HG03442 (cell line): ENCODE results near the gene MEGF8.
"Not testable (repeated sequence)": the region's sequence is repeated elsewhere in the genome, so short reads cannot be mapped to it uniquely, and the experiment has no call there.

Experiments used
- ATAC-seq: cut with Tn5 transposase; IDR thresholded peaks from one replicate; pipeline ENCODE4 v1.9.1; 2021; ENCODE audit warnings: mild to moderate bottlenecking, moderate library complexity; ENCODE audit not compliant: unreplicated experiment

The MEGF8 gene

GRCh38 chr19:42328854-42329253, 3.4 kb downstream of the MEGF8 start:
- no peak for ATAC-seq

- no peak for ATAC-seq
Observed at GRCh38 chr19:42330241-42330711, 4.8 kb downstream of the MEGF8 start.

- not testable (repeated sequence) for ATAC-seq
Observed at GRCh38 chr19:42331333-42331732, 5.9 kb downstream of the MEGF8 start.

- no peak for ATAC-seq
Observed at GRCh38 chr19:42332059-42332458, 6.6 kb downstream of the MEGF8 start.

- ATAC-seq, result no peak
Observed at GRCh38 chr19:42333018-42333417, 7.6 kb downstream of the MEGF8 start.

- no peak for ATAC-seq
Observed at GRCh38 chr19:42333975-42334696, 8.7 kb downstream of the MEGF8 start.

- ATAC-seq, result no peak
Observed at GRCh38 chr19:42334697-42335373, 9.4 kb downstream of the MEGF8 start.

GRCh38 chr19:42335374-42335936, 10.0 kb downstream of the MEGF8 start:
- no peak for ATAC-seq

- no peak for ATAC-seq
Observed at GRCh38 chr19:42335971-42336370, 10.5 kb downstream of the MEGF8 start.

- ATAC-seq, result not testable (repeated sequence)
Observed at GRCh38 chr19:42339126-42339860, 13.9 kb downstream of the MEGF8 start.

GRCh38 chr19:42339922-42340321, 14.5 kb downstream of the MEGF8 start:
- not testable (repeated sequence) for ATAC-seq

GRCh38 chr19:42343344-42344110, 18.1 kb downstream of the MEGF8 start:
- ATAC-seq, result no peak

- no peak for ATAC-seq
Observed at GRCh38 chr19:42344336-42344893, 19.0 kb downstream of the MEGF8 start.

- ATAC-seq, result no peak
Observed at GRCh38 chr19:42345191-42345812, 19.9 kb downstream of the MEGF8 start.

GRCh38 chr19:42348211-42348610, 22.8 kb downstream of the MEGF8 start:
- no peak for ATAC-seq

- ATAC-seq, result no peak
Observed at GRCh38 chr19:42349378-42350107, 24.1 kb downstream of the MEGF8 start.

- no peak for ATAC-seq
Observed at GRCh38 chr19:42350417-42350816, 25.0 kb downstream of the MEGF8 start.

- no peak for ATAC-seq
Observed at GRCh38 chr19:42351079-42351735, 25.8 kb downstream of the MEGF8 start.
